ENCODE measurements around the gene TIMP2. TPM values are rescaled to one million over a fixed set of nuclear protein-coding genes. Genes with fewer than 3 reads are reported as not detected.
A peak's percentile ranks its signal among the peaks of the same experiment; 100 is the strongest.

Gene TIMP2
- polyA plus RNA-seq, 4 donors = 12.7 to 84.6 (median 44.0) TPM

DNA sequence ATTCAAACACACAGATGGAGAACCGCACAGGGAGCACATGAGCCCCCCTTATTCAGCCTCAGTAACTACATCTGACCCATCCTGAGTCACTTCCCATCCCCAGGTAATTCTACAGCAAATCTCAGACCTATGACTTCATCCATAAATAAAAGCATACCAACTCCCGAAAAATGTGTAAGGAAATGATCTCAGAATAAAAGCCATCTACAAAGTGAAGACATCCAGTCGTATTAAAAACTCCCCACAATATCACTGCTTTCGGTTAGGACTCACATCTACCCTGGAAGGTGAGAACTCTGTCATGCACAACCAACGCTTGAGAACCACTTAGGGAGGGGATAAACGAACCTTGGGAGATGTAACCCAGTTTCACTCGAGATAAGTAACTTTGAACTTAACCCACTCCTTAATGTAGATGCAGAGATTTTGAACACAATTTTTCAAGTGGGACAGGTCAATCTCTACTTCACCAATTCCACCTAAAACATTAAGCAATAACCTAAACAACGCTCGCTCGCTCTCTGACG, 85.9 kb downstream of the TIMP2 start:
- no peaks in the 10 kb centered on the region for H3K27me3 ChIP-seq (ENCODE audit: control insufficient read depth in 3 of 3, insufficient read depth in 3 of 3, low read length in 3 of 3)
- no peaks in the 10 kb centered on the region for H3K9me3 ChIP-seq (ENCODE audit: control insufficient read depth in 2 of 2, insufficient read depth in 1 of 2, low read depth in 1 of 2, low read length in 1 of 2)
- WGBS, 3 donors = 5 to 13% (median 5%) methylated on average over 11 of the region's 11 CpGs
- H3K27ac ChIP-seq (ENCODE audit: low read depth in 1 of 3, low read length in 2 of 3) = peak overlapping the region; percentile 81 to 97 (median 96)
- peaks cover 0 to 24% (median 4%) of the 10 kb centered on the region in 3 donors for H3K4me1 ChIP-seq (ENCODE audit: control insufficient read depth in 3 of 3, insufficient read depth in 2 of 3, low read depth in 1 of 3, low read length in 2 of 3)
- peak overlapping the region; percentile 51 to 75 (median 73) for H3K4me3 ChIP-seq (ENCODE audit: low read depth in 1 of 3, low read length in 3 of 3)
- H3K36me3 ChIP-seq (ENCODE audit: control insufficient read depth in 3 of 3, insufficient read depth in 2 of 3, low read depth in 1 of 3, low read length in 3 of 3) = peaks cover 15 to 38% (median 16%) of the 10 kb centered on the region in 3 donors
- DNase-seq (peak in 1 of 2 donors; percentile 36), FAIRE-seq (no peak)

DNA sequence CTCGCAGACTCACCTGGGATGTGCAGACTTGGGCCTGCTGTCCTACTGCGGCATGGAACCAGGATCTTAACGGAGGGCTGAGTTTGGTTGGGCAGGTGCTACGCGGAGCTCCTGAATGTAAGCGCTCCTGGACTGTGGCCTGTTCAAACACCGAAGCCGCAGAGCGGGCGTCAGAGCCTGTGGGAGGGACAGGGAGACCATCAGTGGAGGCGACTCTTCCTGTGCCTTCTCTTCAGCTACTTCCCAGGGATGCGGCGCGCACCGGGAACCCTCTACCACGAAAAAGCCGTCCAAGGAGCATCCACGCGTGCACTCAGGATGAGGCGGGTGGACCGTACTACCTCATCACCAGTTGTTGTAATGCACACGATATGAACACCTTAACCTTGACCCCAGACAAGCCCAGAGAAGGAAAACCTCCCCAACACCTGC, 86.6 kb downstream of the TIMP2 start:
- FAIRE-seq = no peak
- no peak overlapping the region for H3K27ac ChIP-seq (ENCODE audit: low read depth in 1 of 3, low read length in 2 of 3)
- DNase-seq = peak; percentile 29 to 35

DNA sequence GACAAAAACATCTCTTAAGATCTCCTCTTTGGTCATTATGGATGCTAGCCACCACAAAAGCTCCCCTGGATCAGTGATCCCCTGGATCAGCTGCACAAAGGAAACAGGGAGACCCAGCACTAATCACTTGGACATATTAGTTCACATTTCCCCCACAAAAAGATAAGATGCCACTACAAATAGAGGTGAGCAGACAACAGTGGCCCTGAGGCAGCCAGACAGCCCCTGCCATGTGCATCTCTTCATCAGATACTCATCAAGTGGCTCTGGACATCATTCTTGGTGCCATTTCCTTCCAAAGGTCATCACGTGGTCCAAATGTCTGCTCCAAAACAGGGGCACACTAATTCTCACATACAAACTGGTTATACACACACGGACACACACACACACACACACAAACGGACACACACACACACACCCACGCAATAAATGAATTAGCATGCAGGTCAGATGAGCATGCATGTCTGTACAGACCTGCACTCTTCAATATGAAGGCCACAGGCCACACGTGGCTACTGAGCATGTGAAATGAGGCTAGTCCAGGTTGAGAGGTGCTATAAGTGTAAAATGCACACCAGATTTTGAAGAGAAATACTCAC, 88.7 kb downstream of the TIMP2 start:
- no peak overlapping the region for H3K27ac ChIP-seq (ENCODE audit: low read depth in 1 of 3, low read length in 2 of 3)
- WGBS, 3 donors = 69 to 77% (median 75%) methylated on average over 5 of the region's 5 CpGs
- peaks cover 19 to 62% (median 24%) of the 10 kb centered on the region in 3 donors for H3K36me3 ChIP-seq (ENCODE audit: control insufficient read depth in 3 of 3, insufficient read depth in 2 of 3, low read depth in 1 of 3, low read length in 3 of 3)
- FAIRE-seq = no peak
- H3K27me3 ChIP-seq (ENCODE audit: control insufficient read depth in 3 of 3, insufficient read depth in 3 of 3, low read length in 3 of 3) = no peaks in the 10 kb centered on the region
- peaks cover 0 to 15% (median 4%) of the 10 kb centered on the region in 3 donors for H3K4me1 ChIP-seq (ENCODE audit: control insufficient read depth in 3 of 3, insufficient read depth in 2 of 3, low read depth in 1 of 3, low read length in 2 of 3)
- H3K9me3 ChIP-seq (ENCODE audit: control insufficient read depth in 2 of 2, insufficient read depth in 1 of 2, low read depth in 1 of 2, low read length in 1 of 2) = no peaks in the 10 kb centered on the region
- no peak for DNase-seq
- H3K4me3 ChIP-seq (ENCODE audit: low read depth in 1 of 3, low read length in 3 of 3) = no peak overlapping the region

More for the DNA sequence above, 86.6 kb downstream of the TIMP2 start:
- Histone ChIP-seq H3K36me3 (ENCODE audit: control insufficient read depth in 3 of 3, insufficient read depth in 2 of 3, low read depth in 1 of 3, low read length in 3 of 3) (peaks cover 15 to 43% (median 16%) of the 10 kb centered on the region in 3 donors), H3K4me3 (ENCODE audit: low read depth in 1 of 3, low read length in 3 of 3) (no peak overlapping the region), H3K9me3 (ENCODE audit: control insufficient read depth in 2 of 2, insufficient read depth in 1 of 2, low read depth in 1 of 2, low read length in 1 of 2) (no peaks in the 10 kb centered on the region), H3K27me3 (ENCODE audit: control insufficient read depth in 3 of 3, insufficient read depth in 3 of 3, low read length in 3 of 3) (no peaks in the 10 kb centered on the region), H3K4me1 (ENCODE audit: control insufficient read depth in 3 of 3, insufficient read depth in 2 of 3, low read depth in 1 of 3, low read length in 2 of 3) (peaks cover 0 to 24% (median 4%) of the 10 kb centered on the region in 3 donors)
- 63 to 73% (median 72%) methylated on average over 21 to 22 of the region's 22 CpGs for WGBS, 3 donors

DNA sequence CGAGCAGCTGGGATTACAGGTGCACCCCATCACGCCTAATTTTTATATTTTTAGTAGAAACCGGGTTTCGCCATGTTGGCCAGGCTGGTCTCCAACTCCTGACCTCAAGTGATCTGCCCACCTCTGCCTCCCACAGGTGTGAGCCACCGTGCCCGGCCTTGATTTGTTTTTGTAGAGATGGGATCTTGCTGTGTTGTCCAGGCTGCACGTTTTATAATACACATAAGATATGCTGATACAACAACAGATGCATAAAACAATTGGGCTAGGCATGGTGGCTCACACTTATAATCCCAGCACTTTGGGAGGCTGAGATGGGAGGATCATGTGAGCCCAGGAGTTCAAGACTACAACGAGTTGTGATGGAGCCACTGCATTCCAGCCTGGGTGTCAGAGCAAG, 90.6 kb downstream of the TIMP2 start:
- Histone ChIP-seq H3K27ac (ENCODE audit: low read depth in 1 of 3, low read length in 2 of 3) (no peak overlapping the region), H3K9me3 (ENCODE audit: control insufficient read depth in 2 of 2, insufficient read depth in 1 of 2, low read depth in 1 of 2, low read length in 1 of 2) (no peaks in the 10 kb centered on the region), H3K27me3 (ENCODE audit: control insufficient read depth in 3 of 3, insufficient read depth in 3 of 3, low read length in 3 of 3) (no peaks in the 10 kb centered on the region), H3K4me1 (ENCODE audit: control insufficient read depth in 3 of 3, insufficient read depth in 2 of 3, low read depth in 1 of 3, low read length in 2 of 3) (peaks cover 0 to 12% (median 4%) of the 10 kb centered on the region in 3 donors), H3K36me3 (ENCODE audit: control insufficient read depth in 3 of 3, insufficient read depth in 2 of 3, low read depth in 1 of 3, low read length in 3 of 3) (peaks cover 25 to 70% (median 26%) of the 10 kb centered on the region in 3 donors), H3K4me3 (ENCODE audit: low read depth in 1 of 3, low read length in 3 of 3) (no peak overlapping the region)
- FAIRE-seq (no peak), DNase-seq (no peak)
- WGBS, 3 donors = 94 to 97% (median 96%) methylated on average over 8 of the region's 8 CpGs

DNA sequence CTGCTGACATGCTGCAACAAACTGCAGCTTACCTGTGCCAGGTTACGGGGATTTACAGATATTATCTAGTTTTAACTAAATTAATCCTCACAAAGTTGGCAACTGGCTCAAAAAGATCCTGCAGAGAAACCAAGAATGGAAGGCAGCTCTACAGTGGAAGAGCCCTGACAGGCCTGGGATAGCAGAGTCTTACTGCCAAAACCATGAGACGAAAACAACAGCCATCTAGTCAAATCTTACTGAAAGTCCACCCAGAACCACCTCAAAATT, 92.7 kb downstream of the TIMP2 start:
- H3K4me1 ChIP-seq (ENCODE audit: control insufficient read depth in 3 of 3, insufficient read depth in 2 of 3, low read depth in 1 of 3, low read length in 2 of 3) = no peaks in the 10 kb centered on the region
- H3K4me3 ChIP-seq (ENCODE audit: low read depth in 1 of 3, low read length in 3 of 3) = no peak overlapping the region
- H3K36me3 ChIP-seq (ENCODE audit: control insufficient read depth in 3 of 3, insufficient read depth in 2 of 3, low read depth in 1 of 3, low read length in 3 of 3) = peaks cover 22 to 77% (median 30%) of the 10 kb centered on the region in 3 donors
- DNase-seq = no peak
- no peaks in the 10 kb centered on the region for H3K9me3 ChIP-seq (ENCODE audit: control insufficient read depth in 2 of 2, insufficient read depth in 1 of 2, low read depth in 1 of 2, low read length in 1 of 2)
- no peak for FAIRE-seq
- no peaks in the 10 kb centered on the region for H3K27me3 ChIP-seq (ENCODE audit: control insufficient read depth in 3 of 3, insufficient read depth in 3 of 3, low read length in 3 of 3)
- no peak overlapping the region for H3K27ac ChIP-seq (ENCODE audit: low read depth in 1 of 3, low read length in 2 of 3)
- 89 to 96% (median 93%) methylated on average over 2 of the region's 2 CpGs for WGBS, 3 donors

DNA sequence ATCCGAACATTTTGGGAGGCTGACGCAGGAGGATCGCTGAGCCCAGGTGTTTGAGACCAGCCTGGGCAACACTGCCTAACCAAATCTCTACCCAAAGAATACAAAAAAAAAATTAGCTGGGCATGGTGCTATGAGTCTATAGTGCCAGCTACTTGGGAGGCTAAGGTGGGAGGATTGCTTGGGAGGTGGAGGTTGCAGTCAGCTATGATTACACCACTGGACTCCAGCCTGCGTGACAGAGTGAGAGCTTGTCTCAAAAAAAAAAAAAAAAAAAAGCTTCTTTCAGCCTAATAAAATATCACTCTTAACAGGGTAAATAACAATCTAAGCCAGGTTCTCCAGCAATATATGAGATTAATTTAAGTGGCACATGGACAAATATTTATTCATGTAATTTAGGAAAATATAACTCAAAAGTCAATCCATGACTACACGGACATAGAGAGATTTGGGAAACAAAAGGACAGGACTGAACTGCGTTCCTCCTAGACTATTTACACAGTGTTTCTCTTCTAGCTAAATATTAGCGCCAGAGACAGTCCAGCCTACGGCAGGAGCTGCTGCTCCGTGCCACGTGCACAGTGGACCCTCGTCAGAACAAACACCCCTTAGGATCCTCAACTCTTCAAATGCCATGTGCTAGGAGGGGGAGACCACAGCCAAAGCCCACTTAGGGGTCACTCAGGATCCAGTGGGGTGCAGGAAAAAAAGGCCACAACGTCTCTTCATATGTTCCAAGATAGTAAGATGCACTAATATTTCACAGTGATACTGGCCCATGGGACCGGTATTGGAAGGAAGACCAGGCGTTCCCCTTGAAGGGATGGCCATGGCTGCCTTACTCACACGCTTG, 93.3 kb downstream of the TIMP2 start:
- H3K4me1 ChIP-seq (ENCODE audit: control insufficient read depth in 3 of 3, insufficient read depth in 2 of 3, low read depth in 1 of 3, low read length in 2 of 3) = no peaks in the 10 kb centered on the region
- no peak overlapping the region for H3K4me3 ChIP-seq (ENCODE audit: low read depth in 1 of 3, low read length in 3 of 3)
- H3K27me3 ChIP-seq (ENCODE audit: control insufficient read depth in 3 of 3, insufficient read depth in 3 of 3, low read length in 3 of 3) = no peaks in the 10 kb centered on the region
- H3K36me3 ChIP-seq (ENCODE audit: control insufficient read depth in 3 of 3, insufficient read depth in 2 of 3, low read depth in 1 of 3, low read length in 3 of 3) = peaks cover 27 to 78% (median 30%) of the 10 kb centered on the region in 3 donors
- H3K27ac ChIP-seq (ENCODE audit: low read depth in 1 of 3, low read length in 2 of 3) = no peak overlapping the region
- FAIRE-seq = no peak
- no peak for DNase-seq
- H3K9me3 ChIP-seq (ENCODE audit: control insufficient read depth in 2 of 2, insufficient read depth in 1 of 2, low read depth in 1 of 2, low read length in 1 of 2) = no peaks in the 10 kb centered on the region
- 84 to 92% (median 87%) methylated on average over 15 of the region's 15 CpGs for WGBS, 3 donors

DNA sequence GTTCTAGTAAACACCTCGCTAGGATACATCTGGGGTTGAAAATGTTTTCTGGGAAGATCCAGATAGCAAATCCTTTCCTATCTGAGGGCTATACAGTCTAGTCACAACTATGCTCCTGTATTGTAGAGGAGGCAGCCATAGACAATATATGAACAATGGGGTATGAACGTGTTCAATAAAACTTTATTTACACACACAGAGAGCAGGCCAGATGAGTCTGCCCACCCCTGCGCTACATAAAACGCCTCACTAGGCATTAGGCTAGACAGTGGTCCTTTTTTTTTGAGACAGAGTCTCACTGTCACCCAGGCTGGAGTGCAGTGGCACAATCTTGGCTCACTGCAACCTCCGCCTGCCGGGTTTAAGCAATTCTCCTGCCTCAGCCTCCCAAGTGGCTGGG, 95.7 kb downstream of the TIMP2 start:
- Histone ChIP-seq H3K27ac (ENCODE audit: low read depth in 1 of 3, low read length in 2 of 3) (no peak overlapping the region), H3K9me3 (ENCODE audit: control insufficient read depth in 2 of 2, insufficient read depth in 1 of 2, low read depth in 1 of 2, low read length in 1 of 2) (no peaks in the 10 kb centered on the region), H3K4me3 (ENCODE audit: low read depth in 1 of 3, low read length in 3 of 3) (no peak overlapping the region), H3K36me3 (ENCODE audit: control insufficient read depth in 3 of 3, insufficient read depth in 2 of 3, low read depth in 1 of 3, low read length in 3 of 3) (peaks cover 25 to 75% (median 27%) of the 10 kb centered on the region in 3 donors), H3K27me3 (ENCODE audit: control insufficient read depth in 3 of 3, insufficient read depth in 3 of 3, low read length in 3 of 3) (no peaks in the 10 kb centered on the region), H3K4me1 (ENCODE audit: control insufficient read depth in 3 of 3, insufficient read depth in 2 of 3, low read depth in 1 of 3, low read length in 2 of 3) (no peaks in the 10 kb centered on the region)
- no peak for FAIRE-seq
- WGBS, 3 donors = 96 to 99% (median 98%) methylated on average over 6 of the region's 6 CpGs
- DNase-seq = no peak

DNA sequence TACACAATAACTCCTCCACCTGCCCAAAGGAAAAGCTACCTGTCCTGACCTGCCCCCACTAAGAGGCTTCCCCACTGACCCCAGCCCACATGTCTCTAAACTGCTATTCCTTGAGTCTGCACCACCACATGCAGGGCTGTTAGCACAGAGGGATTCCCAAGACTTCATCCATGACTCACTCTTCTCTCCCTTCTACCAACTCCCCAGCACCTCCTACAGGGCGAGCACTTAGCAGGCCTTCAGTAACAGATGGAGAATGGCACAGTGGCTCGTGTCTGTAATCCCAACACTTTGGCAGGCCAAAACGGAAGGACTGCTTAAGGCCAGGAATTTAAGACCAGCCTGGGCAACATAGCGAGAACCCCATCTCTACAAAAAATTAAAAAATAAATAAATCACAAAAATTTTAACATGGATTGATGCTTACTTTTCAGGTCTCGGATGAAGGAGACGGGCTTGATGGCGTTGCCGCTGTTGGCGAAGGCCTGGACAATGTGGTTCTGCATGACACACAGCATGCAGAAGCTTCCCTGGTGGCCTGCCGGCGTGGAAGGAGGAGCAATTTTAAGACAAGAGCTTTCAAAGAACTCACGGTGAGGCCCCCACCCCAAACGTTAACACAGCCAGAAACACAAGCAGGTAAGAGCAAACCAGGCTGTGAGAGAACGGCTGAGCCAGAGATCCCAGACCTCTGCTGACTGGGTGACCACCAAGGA, 96.6 kb downstream of the TIMP2 start:
- Histone ChIP-seq H3K27ac (ENCODE audit: low read depth in 1 of 3, low read length in 2 of 3) (no peak overlapping the region), H3K4me1 (ENCODE audit: control insufficient read depth in 3 of 3, insufficient read depth in 2 of 3, low read depth in 1 of 3, low read length in 2 of 3) (no peaks in the 10 kb centered on the region), H3K4me3 (ENCODE audit: low read depth in 1 of 3, low read length in 3 of 3) (no peak overlapping the region), H3K9me3 (ENCODE audit: control insufficient read depth in 2 of 2, insufficient read depth in 1 of 2, low read depth in 1 of 2, low read length in 1 of 2) (no peaks in the 10 kb centered on the region), H3K36me3 (ENCODE audit: control insufficient read depth in 3 of 3, insufficient read depth in 2 of 3, low read depth in 1 of 3, low read length in 3 of 3) (peaks cover 31 to 76% (median 32%) of the 10 kb centered on the region in 3 donors), H3K27me3 (ENCODE audit: control insufficient read depth in 3 of 3, insufficient read depth in 3 of 3, low read length in 3 of 3) (no peaks in the 10 kb centered on the region)
- FAIRE-seq (no peak), DNase-seq (no peak)
- 93 to 97% (median 94%) methylated on average over 14 of the region's 14 CpGs for WGBS, 3 donors
